Astrocyte of the cerebellum (primary cell): ENCODE results near the gene AFDN.

Source experiments
- DNase-seq: peaks from one replicate; pipeline ENCODE4 v3.0.0-alpha.2; 2011; ENCODE audit warnings: low read depth
- H3K4me3 ChIP-seq: 2 replicates; pipeline ENCODE4 v1.5.1; 2011; ENCODE audit warnings: mild to moderate bottlenecking, low read depth, low read length, moderate library complexity
- in situ Hi-C: cut with HindIII; loops from 2 replicates; pipeline ENCODE4 v1.10.0; 2017; ENCODE audit warnings: low sequenced_read_pairs
- TF ChIP-seq, protein P1 (sequence below): IDR thresholded peaks from 2 replicates; pipeline ENCODE4 v1.5.1; 2012; ENCODE audit warnings: low read length, low read depth, moderate library complexity, mild to moderate bottlenecking; ENCODE audit errors: missing control alignments

Gene AFDN

DNA sequence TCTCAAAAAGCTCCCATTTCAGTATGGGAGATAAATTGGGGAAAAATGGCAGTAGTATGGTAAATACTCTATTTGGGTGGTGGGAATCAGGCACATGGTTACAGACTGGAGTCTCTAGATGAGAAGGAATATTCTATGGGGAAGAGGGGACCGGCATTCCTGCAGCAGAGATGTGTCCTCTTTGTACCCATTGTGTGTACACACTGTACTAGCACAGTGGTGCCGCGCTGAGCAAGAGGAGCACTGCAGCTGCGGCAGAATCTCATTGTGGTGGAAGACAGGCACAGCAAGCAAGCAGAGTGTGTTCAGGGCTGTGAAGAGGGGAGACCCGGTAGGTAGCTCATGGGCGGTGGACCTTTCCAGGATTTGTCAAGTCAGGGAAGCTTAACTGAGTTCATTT is 13.0 kb downstream of the AFDN start:
- H3K4me3 ChIP-seq = no peak overlapping the region
- in situ Hi-C loops = no loop called here

DNA sequence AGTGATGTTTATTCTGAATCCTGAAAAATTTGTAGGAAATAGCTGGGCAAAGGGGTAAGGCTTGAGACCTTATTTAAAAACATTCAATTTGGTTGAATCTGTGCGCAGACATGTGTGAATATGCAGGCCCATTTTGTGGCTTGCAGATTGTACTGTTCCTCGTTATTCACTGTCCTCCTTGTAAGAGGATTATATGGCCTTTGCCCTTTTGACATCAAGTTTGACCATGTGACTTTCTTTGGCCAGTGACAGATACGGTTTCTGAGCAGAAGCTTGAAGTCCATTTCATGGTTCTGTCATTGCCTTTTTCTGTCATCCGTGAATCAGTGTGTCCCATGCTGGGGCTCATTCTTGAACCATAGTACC is 13.4 kb downstream of the AFDN start:
- TF ChIP-seq, protein P1, sequence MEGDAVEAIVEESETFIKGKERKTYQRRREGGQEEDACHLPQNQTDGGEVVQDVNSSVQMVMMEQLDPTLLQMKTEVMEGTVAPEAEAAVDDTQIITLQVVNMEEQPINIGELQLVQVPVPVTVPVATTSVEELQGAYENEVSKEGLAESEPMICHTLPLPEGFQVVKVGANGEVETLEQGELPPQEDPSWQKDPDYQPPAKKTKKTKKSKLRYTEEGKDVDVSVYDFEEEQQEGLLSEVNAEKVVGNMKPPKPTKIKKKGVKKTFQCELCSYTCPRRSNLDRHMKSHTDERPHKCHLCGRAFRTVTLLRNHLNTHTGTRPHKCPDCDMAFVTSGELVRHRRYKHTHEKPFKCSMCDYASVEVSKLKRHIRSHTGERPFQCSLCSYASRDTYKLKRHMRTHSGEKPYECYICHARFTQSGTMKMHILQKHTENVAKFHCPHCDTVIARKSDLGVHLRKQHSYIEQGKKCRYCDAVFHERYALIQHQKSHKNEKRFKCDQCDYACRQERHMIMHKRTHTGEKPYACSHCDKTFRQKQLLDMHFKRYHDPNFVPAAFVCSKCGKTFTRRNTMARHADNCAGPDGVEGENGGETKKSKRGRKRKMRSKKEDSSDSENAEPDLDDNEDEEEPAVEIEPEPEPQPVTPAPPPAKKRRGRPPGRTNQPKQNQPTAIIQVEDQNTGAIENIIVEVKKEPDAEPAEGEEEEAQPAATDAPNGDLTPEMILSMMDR = no peak
- in situ Hi-C loops = no loop called here
- no peak overlapping the region for H3K4me3 ChIP-seq
- no peak for DNase-seq

More for the DNA sequence above, 13.0 kb downstream of the AFDN start:
- no peak for DNase-seq
- TF ChIP-seq, protein P1 = no peak

DNA sequence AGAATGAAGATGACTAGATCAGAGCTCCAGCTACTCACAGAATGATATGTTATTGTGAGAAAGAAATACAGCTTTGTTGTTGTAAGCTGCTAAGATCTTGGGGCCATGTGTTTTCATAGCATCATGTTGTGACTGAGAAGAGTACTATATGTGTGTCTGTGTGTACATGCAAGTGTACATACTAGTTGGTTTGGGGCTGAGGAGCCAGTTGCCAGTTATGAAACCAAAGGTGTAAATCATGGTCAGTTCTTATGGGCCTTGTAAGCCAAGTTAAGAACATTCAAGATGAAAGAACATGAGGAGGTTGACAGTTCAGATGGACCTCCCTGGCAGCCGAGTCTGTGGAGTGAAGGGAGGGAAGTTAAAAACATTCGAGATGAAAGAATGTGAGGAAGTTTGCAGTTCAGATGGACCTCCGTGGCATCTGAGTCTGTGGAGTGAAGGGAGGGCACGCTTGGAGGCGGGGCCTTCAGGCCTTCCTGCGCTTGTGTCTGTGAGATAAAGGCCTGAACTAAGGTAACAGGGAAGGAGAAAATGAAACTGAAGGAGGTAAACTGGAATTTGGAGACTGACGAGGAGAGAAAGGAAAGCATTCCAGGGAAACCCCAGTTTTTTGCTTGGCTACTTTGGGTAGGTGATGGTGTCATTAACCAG is 13.9 kb downstream of the AFDN start:
- TF ChIP-seq, protein P1 = no peak
- in situ Hi-C loops = no loop called here

DNA sequence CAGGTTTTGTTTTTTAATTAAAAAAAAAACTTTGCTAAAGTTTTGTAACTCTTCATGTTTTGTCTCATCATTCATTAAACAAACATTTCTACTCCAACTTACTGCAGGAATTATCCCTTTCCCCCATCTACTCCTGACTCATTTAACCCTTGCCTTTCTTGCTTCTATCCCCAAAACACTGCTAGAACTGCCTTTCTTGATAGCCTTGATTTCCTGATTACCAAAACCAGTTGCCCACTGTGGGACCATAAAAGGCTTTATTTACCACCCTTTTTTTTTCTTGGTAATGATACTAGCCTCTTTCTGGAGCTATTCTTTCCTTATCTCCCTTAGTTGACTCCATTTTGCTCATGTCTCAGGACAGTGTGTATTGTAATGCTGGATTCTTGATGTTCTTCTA is 15.3 kb downstream of the AFDN start:
- TF ChIP-seq, protein P1 = no peak
- in situ Hi-C loops = no loop called here
- DNase-seq = no peak
- no peak overlapping the region for H3K4me3 ChIP-seq

More for the DNA sequence above, 13.9 kb downstream of the AFDN start:
- H3K4me3 ChIP-seq = no peak overlapping the region
- no peak for DNase-seq

- no peak overlapping the region for H3K4me3 ChIP-seq
- TF ChIP-seq, protein P1 = no peak
- no peak for DNase-seq
- in situ Hi-C loops = no loop called here
Observed at GRCh38 chr6:167842457-167842856, 15.7 kb downstream of the AFDN start.

DNA sequence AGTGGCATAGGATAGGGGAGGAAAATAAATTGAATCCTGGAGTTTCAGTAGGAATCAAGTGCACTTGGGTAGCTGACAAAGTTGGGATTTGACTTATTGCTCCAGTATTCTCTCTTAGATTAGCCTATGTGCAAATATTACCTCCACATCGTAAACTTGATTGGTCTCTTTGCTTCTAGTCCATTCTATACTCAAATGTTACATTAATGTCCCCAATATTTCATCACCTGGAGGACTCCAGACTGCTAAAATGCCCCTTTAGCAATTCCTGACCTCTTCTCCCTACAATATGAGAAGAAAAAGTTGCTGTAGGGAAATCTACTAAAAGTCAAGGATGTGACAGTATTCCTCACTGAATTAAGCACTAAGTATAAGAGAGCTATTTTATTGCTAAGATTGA is 16.3 kb downstream of the AFDN start:
- DNase-seq = no peak
- in situ Hi-C loops = no loop called here

More for the DNA sequence above, 16.3 kb downstream of the AFDN start:
- TF ChIP-seq, protein P1 = no peak
- H3K4me3 ChIP-seq = no peak overlapping the region
